Dermis microvascular lymphatic vessel endothelial cell (primary cell): ENCODE data around the gene DUSP6. TPM values are rescaled to one million over a fixed set of nuclear protein-coding genes. Genes with fewer than 3 reads are reported as not detected.

Experiments
- DNase-seq, 2 donors: peaks; one replicate each; pipeline versions ENCODE4 v3.0.0 to v3.0.0-alpha.2; 2010; ENCODE audit warnings: low read depth in 2 of 2
- total RNA-seq: library from RNA; depleted of rRNA; stranded (reverse); fragments of >200 nt; gene quantifications from 2 replicates; pipeline ENCODE4 v1.2.1, GENCODE V29; 2014

DUSP6 gene
- total RNA-seq, 1 donor from 2014 or later = 298 TPM

- peak; percentile 89 to 94 for DNase-seq
Measured at GRCh38 chr12:89373763-89374572, 21.7 kb upstream of the DUSP6 start.

DNA sequence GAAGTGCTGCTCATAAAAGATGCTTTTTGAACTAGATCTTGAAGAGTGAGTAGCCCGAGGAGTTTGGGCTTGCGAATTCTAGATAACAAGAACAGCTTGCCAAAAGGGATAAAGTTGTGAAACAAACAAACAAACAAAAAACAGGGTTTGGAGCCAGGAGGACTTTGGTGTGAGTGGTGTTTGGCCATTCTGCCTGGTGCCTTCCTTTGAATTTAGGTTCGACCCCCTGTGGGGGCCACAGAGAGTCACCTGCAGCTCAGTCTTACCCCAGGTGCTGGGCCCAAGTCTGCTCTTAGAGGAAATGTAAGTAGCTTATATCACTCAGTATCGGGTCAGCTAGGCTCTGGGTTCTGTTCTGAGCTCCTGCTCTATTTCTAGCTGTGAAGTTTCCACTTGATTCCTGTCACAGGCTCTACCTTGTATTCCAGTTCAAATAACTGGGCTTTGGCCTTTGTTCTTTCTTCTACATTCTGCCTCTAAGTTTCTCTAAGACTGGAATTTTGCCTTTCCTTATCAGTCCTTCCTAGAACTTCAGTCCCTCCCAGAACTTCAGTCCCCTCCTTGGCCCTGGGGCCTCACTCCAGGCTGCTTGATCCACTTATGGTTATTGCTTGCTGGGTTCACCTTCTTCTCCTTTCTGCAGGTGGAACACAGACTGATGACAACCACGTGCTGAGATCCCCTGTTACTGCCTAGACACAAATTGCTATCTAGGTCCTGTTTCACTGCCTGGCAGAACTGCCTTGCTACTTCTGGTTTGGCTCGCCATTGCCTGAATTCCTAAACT, 20.5 kb upstream of the DUSP6 start:
- no peak for DNase-seq

DNA sequence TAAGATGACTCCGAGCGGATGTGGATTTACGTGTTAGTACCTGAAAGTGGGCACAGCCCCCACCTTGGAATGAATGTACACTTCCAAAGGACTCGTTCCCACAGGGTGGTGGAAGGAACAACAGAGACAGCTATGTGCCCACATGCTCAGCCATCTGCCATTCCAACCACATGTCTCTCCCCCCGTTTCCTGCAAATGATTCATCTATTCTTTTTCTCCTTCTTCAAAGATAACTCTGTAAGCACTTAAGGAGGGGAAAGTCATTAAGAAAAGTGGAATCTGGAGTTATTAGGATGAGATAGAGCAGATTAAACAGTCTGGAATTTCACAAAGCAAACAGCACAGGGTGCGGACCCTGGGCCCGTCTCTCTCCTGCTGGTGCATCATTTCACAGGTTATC, 18.5 kb upstream of the DUSP6 start:
- DNase-seq = peak in 1 of 2 donors; percentile 86

DNA sequence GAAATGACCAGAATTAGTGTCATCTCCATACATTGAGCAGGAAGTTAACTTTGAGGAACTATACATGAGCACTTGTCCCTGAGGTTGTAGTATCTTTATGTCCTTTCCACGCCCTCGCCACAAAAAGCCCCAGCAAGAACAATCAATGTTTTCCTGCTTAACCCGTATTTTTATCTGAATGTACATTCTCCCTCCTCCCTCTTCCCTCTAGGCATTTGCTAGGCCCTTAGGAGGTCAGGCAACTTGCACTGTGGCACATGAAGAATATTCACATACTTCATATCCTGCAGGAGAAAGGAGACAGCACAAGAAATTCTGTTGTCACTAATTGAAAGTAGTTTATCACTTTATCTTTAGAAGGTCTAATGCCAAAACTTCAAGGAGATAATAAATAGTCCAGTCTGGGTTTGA, 18.1 kb upstream of the DUSP6 start:
- DNase-seq = peak in 1 of 2 donors; percentile 43

GRCh38 chr12:89369166-89369565, 16.9 kb upstream of the DUSP6 start:
- DNase-seq = peak; percentile 59 to 63

DNA sequence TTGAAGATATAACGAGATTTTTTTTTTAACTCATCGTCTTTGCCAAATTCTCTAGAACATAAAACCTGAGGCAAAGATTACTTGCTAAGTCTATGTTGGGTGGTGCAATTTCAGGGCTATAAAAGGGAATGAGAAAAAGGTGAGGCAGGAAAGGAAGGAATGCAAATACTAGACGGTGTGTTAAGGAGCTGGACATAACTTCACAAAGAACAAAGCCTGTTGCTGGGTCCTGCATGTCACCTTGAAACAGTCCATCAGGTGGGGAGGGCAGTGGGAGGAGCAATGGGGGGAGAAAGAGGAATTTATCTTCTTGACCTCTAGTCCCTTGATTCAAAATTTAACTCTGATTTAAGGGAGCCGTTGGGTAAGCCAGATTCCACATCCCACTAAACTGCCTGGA, 16.1 kb upstream of the DUSP6 start:
- no peak for DNase-seq

DNA sequence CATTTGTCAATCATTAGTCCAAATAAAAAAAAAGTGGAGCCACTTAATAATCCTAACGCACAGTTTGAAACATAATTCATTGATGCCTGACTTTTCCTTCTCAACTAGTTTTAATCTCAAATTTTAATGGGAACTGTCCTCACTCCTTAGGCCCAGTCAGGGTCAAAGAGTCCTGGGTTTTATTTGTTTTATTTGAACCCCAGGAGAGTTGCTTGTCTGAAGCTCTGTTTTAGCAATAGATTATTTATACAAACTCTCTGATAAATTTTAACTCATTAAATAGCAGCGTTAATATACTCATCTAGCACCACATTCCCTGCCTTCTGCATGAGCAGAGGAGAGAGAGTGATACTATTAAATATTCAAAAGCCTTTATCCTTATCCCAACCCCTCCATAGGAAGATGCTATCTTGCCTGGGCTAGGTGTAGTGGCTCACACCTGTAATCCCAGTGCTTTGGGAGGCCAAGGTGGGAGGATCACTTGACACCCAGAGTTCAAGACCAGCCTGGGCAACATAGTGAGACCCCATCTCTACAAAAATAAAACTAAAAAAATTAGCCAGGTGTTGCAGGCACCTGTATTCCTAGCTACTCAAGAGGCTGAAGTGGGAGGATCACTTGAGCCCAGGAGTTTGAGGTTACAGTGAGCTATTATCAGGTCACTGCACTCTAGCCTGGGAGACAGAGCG, 14.5 kb upstream of the DUSP6 start:
- DNase-seq = no peak

- no peak for DNase-seq
Measured at GRCh38 chr12:89364631-89365030, 12.3 kb upstream of the DUSP6 start.

- DNase-seq = no peak
Measured at GRCh38 chr12:89364058-89364457, 11.8 kb upstream of the DUSP6 start.

- DNase-seq = no peak
Measured at GRCh38 chr12:89363582-89363981, 11.3 kb upstream of the DUSP6 start.

DNA sequence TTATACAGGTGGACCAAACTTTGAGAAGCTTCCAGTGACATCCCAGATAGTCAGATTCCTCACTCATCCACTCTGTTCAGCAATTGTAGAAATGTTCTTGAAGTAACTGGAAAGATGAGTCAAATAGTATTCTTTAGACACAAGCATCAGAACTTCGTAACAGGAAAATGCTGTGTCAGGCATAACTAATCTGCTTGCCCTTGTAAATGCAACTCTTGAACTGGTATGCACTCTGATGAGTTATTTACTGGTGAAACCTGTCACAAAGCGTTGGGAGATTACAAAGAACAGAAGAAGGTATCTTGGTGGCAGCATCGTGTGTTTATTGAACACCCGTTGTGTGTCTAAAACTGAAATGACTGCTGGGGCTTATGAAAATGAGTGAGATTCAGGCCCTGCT, 10.8 kb upstream of the DUSP6 start:
- no peak for DNase-seq

GRCh38 chr12:89359615-89360014, 7.3 kb upstream of the DUSP6 start:
- no peak for DNase-seq

- DNase-seq = no peak
Measured at GRCh38 chr12:89358805-89359204, 6.5 kb upstream of the DUSP6 start.

GRCh38 chr12:89357297-89357730, 5.0 kb upstream of the DUSP6 start:
- DNase-seq = no peak

DNA sequence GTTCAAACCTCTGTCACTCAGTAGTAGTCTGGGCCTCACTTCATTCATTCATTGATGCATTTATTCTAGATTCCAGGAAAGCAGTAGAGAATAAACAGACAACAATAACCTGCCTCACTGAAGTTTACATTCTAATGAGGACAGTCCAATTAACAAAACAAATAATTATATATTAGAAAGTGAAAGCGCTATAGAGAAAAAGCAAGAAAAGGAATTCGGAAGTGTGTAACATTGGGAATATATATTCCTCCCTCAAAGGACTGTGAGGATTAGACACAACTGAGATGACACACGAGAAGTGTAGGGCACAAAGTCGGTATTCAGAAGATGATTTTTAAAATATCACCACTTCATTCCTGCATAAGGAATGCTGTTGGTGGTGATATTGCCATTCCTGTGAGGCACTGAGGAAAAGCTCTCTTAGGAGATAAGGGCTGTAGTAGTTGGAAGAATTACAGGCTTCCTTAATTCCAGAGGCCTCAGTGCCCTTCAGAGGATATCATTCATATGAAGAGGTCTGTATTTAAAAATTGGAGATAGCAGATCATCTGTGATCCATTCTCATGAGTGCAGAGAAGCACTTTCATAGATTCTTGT, 3.9 kb upstream of the DUSP6 start:
- DNase-seq = no peak

DNA sequence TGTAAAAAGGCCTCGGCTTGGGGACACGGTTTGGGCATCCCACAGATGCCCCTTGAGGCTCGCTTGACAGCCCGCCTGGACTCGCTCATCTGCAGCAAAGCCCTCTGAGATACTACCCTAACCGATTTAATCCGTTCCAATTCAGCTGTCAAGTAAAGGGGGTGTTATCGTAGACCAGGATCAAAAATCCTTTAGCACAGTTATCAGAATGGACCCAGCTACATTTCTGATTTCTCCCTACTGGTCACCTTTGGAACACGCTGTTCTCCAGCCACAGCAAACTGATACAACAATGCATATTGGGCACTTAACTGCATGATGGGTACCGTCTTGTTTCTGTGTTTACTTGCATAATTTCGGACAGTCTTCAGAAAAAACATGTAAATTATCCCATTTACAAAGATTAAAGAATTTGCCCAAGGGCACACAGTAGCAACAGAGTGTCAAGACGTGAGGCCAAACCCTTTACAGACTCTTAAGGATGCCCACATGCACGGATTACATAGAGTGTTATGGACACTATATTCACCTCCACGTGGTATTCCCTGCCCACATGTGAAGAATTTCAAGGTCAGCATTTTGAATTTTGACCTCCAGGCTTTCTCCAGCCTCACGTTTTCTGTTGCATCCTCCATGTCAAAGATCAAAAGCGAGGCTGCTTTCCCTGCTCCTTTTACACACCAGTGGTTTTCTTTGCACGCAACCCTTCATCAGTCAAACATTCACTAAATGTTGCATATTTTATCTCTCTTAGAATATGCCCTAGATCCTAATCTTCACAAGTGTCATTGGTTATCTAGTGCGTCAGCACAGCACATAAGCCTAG, 3.2 kb upstream of the DUSP6 start:
- no peak for DNase-seq

- DNase-seq = peak in 1 of 2 donors; percentile 13
Measured at GRCh38 chr12:89354612-89355067, 2.3 kb upstream of the DUSP6 start.

DNA sequence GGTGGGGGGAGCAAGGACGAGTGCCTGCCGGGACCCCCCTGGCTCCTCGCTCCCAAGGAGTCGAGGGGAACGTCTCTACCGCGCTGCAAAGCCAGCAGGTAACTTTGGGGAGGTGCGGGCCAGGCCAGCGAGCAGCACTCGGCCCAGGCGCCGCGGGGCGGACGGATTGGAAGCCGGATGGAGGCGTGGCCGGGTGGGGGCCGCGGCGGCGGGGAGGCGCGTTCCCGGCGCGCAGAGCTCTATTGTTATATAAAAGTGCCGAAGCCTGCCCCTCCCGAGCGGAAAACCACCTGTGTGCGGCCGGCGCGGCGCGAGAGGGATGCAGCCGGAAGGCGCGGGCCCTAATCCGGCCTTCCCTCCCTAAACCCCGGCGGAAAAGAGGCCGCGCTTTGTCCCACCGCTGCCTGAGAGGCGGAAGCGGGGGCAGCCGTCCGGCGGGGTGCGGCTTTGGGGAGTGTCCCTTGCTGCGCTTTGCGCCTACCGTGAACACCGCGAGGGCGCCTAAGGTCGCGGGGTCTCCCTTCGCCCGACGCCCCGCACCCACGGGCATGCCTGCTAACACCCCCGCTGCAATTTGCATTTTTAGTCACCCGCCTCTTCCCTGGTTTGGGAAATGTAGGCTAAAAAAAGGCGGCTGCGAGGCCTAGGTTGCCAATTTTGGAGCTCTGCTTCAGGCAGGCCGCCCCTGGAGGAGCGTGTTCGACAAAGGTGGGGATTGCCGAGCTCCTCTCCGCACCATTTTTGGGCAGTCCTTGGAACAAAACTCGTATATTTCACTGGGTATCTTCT, 1.7 kb upstream of the DUSP6 start:
- DNase-seq = peak; percentile 68 to 79

GRCh38 chr12:89353188-89353822, 1.0 kb upstream of the DUSP6 start:
- peak; percentile 62 to 81 for DNase-seq

- DNase-seq = no peak
Measured at GRCh38 chr12:89352242-89352491, 134 bp downstream of the DUSP6 start.
